IMR-90 (cell line): ENCODE results near the gene C1QTNF7. TPM values are rescaled to one million over a fixed set of nuclear protein-coding genes. Genes with fewer than 3 reads are reported as not detected.

ENCODE experiments used
- ATAC-seq: fragments of 200-7000 bp; cut with Tn5 transposase; 2 replicates; pipeline ENCODE4 v1.9.1; 2020; ENCODE audit warnings: low read depth, mild to moderate bottlenecking, moderate library complexity
- BruUV-seq: library from RNA; stranded (reverse); fragments of 400-500 nt; replicated peaks from 2 replicates; lab custom pipeline; 2021; lab: Mats Ljungman, UMichigan
- CTCF ChIA-PET: fragments of 300-600 bp; formaldehyde crosslinking; extraction: SDS; loops from one replicate; lab custom pipeline; 2021; ENCODE audit warnings: antibody characterized with exemption; lab: Yijun Ruan, JAX
- POLR2A ChIA-PET: fragments of 300-600 bp; sonication (Branson Sonifier 250); formaldehyde crosslinking; loops from one replicate; lab custom pipeline; 2022; ENCODE audit warnings: antibody characterized with exemption; ENCODE audit not compliant: unreplicated experiment; lab: Charles Lee
- DNase-seq: peaks from one replicate; pipeline ENCODE4 v3.0.0; 2013
- H2AFZ ChIP-seq: replicated peaks from 2 replicates; pipeline ENCODE3; 2013; ENCODE audit warnings: low read length, mild to moderate bottlenecking; ENCODE audit not compliant: poor library complexity
- H2AK5ac ChIP-seq: 2 replicates; pipeline ENCODE4 v1.6.1; 2013; ENCODE audit warnings: low read depth, low read length, inconsistent platforms
- H2AK9ac ChIP-seq: replicated peaks from 2 replicates; pipeline ENCODE3; 2013; ENCODE audit warnings: mild to moderate bottlenecking, low read depth, low read length, moderate library complexity; ENCODE audit not compliant: poor library complexity
- H2BK120ac ChIP-seq: 2 replicates; pipeline ENCODE4 v1.6.1; 2013; ENCODE audit warnings: low read depth, low read length, inconsistent platforms
- H2BK15ac ChIP-seq: 3 replicates; pipeline ENCODE4 v1.6.1; 2013; ENCODE audit warnings: low read depth, low read length, inconsistent platforms
- H2BK20ac ChIP-seq: 2 replicates; pipeline ENCODE4 v1.6.1; 2013; ENCODE audit warnings: low read depth, mild to moderate bottlenecking, inconsistent platforms, low read length, moderate library complexity
- H2BK5ac ChIP-seq: 2 replicates; pipeline ENCODE4 v1.6.1; 2013; ENCODE audit warnings: mild to moderate bottlenecking, low read depth, low read length, inconsistent platforms; ENCODE audit not compliant: poor library complexity, severe bottlenecking
- H3K14ac ChIP-seq: replicated peaks from 2 replicates; pipeline ENCODE4 v1.6.1; 2013; ENCODE audit warnings: low read depth, low read length, inconsistent platforms
- H3K18ac ChIP-seq: 2 replicates; pipeline ENCODE4 v1.6.1; 2013; ENCODE audit warnings: low read depth, low read length, control low read depth
- H3K23ac ChIP-seq: 2 replicates; pipeline ENCODE4 v1.6.1; 2013; ENCODE audit warnings: low read depth, low read length, inconsistent platforms
- H3K27ac ChIP-seq: 2 replicates; pipeline ENCODE4 v1.5.1; 2013; ENCODE audit warnings: mild to moderate bottlenecking, control low read depth, low read length; ENCODE audit not compliant: insufficient read depth
- H3K27me3 ChIP-seq: 2 replicates; pipeline ENCODE4 v1.6.1; 2013; ENCODE audit warnings: low read length; ENCODE audit not compliant: control insufficient read depth, insufficient read depth
- H3K36me3 ChIP-seq: 2 replicates; pipeline ENCODE4 v1.6.1; 2013; ENCODE audit warnings: low read length, mixed read lengths; ENCODE audit not compliant: control insufficient read depth, insufficient read depth
- H3K4ac ChIP-seq: 2 replicates; pipeline ENCODE4 v1.6.1; 2013; ENCODE audit warnings: low read depth, low read length, inconsistent platforms
- H3K4me1 ChIP-seq: 2 replicates; pipeline ENCODE4 v1.6.1; 2013; ENCODE audit warnings: low read length, mixed read lengths; ENCODE audit not compliant: control insufficient read depth, insufficient read depth
- H3K4me2 ChIP-seq: 2 replicates; pipeline ENCODE4 v1.6.1; 2013; ENCODE audit warnings: low read depth, mild to moderate bottlenecking, control low read depth, low read length, moderate library complexity
- H3K4me3 ChIP-seq: 2 replicates; pipeline ENCODE4 v1.5.1; 2013; ENCODE audit warnings: low read depth, mild to moderate bottlenecking, control low read depth, low read length, moderate library complexity; ENCODE audit not compliant: insufficient read depth
- H3K56ac ChIP-seq: 2 replicates; pipeline ENCODE4 v1.6.1; 2013; ENCODE audit warnings: low read length, inconsistent platforms; ENCODE audit not compliant: insufficient read depth; ENCODE audit errors: extremely low read depth
- H3K79me1 ChIP-seq, 2 experiments: 2 replicates each; pipeline ENCODE4 v1.6.1; 2013; ENCODE audit warnings: low read length in 2 of 2, inconsistent platforms in 1 of 2, low read depth in 1 of 2
- H3K9ac ChIP-seq: 2 replicates; pipeline ENCODE4 v1.6.1; 2013; ENCODE audit warnings: low read depth, low read length, control low read depth
- H3K9me1 ChIP-seq: 2 replicates; pipeline ENCODE4 v1.6.1; 2013; ENCODE audit warnings: low read length, inconsistent platforms; ENCODE audit not compliant: insufficient read depth
- H3K9me3 ChIP-seq: 2 replicates; pipeline ENCODE4 v1.6.1; 2013; ENCODE audit warnings: low read length; ENCODE audit not compliant: control insufficient read depth, insufficient read depth
- H4K20me1 ChIP-seq: 2 replicates; pipeline ENCODE4 v1.6.1; 2013; ENCODE audit warnings: low read length, inconsistent platforms; ENCODE audit not compliant: insufficient read depth
- H4K5ac ChIP-seq: 2 replicates; pipeline ENCODE4 v1.6.1; 2013; ENCODE audit warnings: mild to moderate bottlenecking, low read depth, low read length, control low read depth
- H4K8ac ChIP-seq, 2 experiments: 2 replicates each; pipeline ENCODE4 v1.6.1; 2013; ENCODE audit warnings: low read depth in 2 of 2, low read length in 2 of 2, control low read depth in 1 of 2, inconsistent platforms in 1 of 2
- H4K91ac ChIP-seq: 2 replicates; pipeline ENCODE4 v1.6.1; 2013; ENCODE audit warnings: low read depth, low read length, inconsistent platforms; ENCODE audit not compliant: insufficient read depth
- CEBPB ChIP-seq: IDR thresholded peaks from 2 replicates; pipeline ENCODE4 v1.6.1; 2012; ENCODE audit warnings: low read depth, low read length, improper control_type of control experiment
- CHD1 ChIP-seq: IDR thresholded peaks from 2 replicates; pipeline ENCODE4 v1.6.1; 2012; ENCODE audit warnings: low read depth, low read length, improper control_type of control experiment
- FOS ChIP-seq: fragments of 150-350 bp; IDR thresholded peaks from 2 replicates; pipeline ENCODE4 v1.6.1; 2016; ENCODE audit warnings: low read depth, low read length
- MAZ ChIP-seq: IDR thresholded peaks from 2 replicates; pipeline ENCODE4 v1.6.1; 2012; ENCODE audit warnings: low read depth, mild to moderate bottlenecking, low read length, improper control_type of control experiment, moderate library complexity, borderline replicate concordance
- MXI1 ChIP-seq: IDR thresholded peaks from 2 replicates; pipeline ENCODE4 v1.6.1; 2012; ENCODE audit warnings: low read depth, mild to moderate bottlenecking, low read length, moderate library complexity, borderline replicate concordance
- NFE2L2 ChIP-seq: fragments of 150-350 bp; IDR thresholded peaks from 2 replicates; pipeline ENCODE4 v1.6.1; 2016; ENCODE audit warnings: low read depth, mild to moderate bottlenecking, low read length
- POLR2A ChIP-seq: IDR thresholded peaks from 2 replicates; pipeline ENCODE4 v1.6.1; 2012; ENCODE audit warnings: mild to moderate bottlenecking, low read depth, low read length
- RAD21 ChIP-seq: IDR thresholded peaks from 2 replicates; pipeline ENCODE4 v1.6.1; 2012; ENCODE audit warnings: low read length, improper control_type of control experiment
- RCOR1 ChIP-seq: IDR thresholded peaks from 2 replicates; pipeline ENCODE4 v1.6.1; 2012; ENCODE audit warnings: mild to moderate bottlenecking, low read length, improper control_type of control experiment; ENCODE audit not compliant: insufficient replicate concordance
- RFX5 ChIP-seq: IDR thresholded peaks from 2 replicates; pipeline ENCODE4 v1.8.0; 2012; ENCODE audit warnings: low read depth, mild to moderate bottlenecking, low read length, moderate library complexity
- WGBS, 2 experiments: methylation state at CpG; one replicate each; pipeline versions ENCODE4 v1.1.5 to v1.1.7; 2013; ENCODE audit warnings: missing lambda C conversion rate in 2 of 2; ENCODE audit not compliant: insufficient read length in 1 of 2; ENCODE audit errors: extremely low coverage in 2 of 2; 5-methylcytosine and 5-hydroxymethylcytosine counted together
- dilution Hi-C: fragments of 300-500 bp; cut with HindIII; formaldehyde crosslinking; loops from one replicate; pipeline ENCODE4 v1.14.3; 2018; ENCODE audit warnings: low sequenced_read_pairs; ENCODE audit not compliant: unreplicated experiment
- in situ Hi-C: fragments of 300-500 bp; cut with MboI; formaldehyde crosslinking; loops from 3 replicates; pipeline ENCODE4 v1.14.3; 2019; ENCODE audit warnings: low sequenced_read_pairs, inconsistent platforms, mixed read lengths
- intact Hi-C: fragments of 100-400 bp; cut with micrococcal nuclease; formaldehyde crosslinking; loops from 2 replicates; pipeline ENCODE4 v1.10.0; 2022
- polyA plus RNA-seq, 3 experiments: library from polyadenylated mRNA; depleted of rRNA; stranded (reverse); fragments of >200 nt; gene quantifications; 2 replicates each; pipeline ENCODE4 v1.2.3, GENCODE V29; 2012; ENCODE audit warnings: low replicate concordance in 1 of 3
- total RNA-seq: library from RNA; depleted of rRNA; stranded (reverse); fragments of >200 nt; gene quantifications from 2 replicates; pipeline ENCODE4 v1.2.3, GENCODE V29; 2012
- TF ChIP-seq, protein P1 (sequence below): fragments of 150-350 bp; IDR thresholded peaks from 2 replicates; pipeline ENCODE4 v1.6.1; 2016; ENCODE audit warnings: low read depth, mild to moderate bottlenecking, low read length, moderate library complexity, borderline replicate concordance
- TF ChIP-seq, protein P2 (sequence below): fragments of 150-350 bp; IDR thresholded peaks from 2 replicates; pipeline ENCODE4 v1.6.1; 2017; ENCODE audit warnings: mild to moderate bottlenecking, antibody characterized with exemption, low read length, low read depth

C1QTNF7 gene
- total and polyA plus RNA-seq, 2 of the 4 experiments (the other 2 are of a cell fraction): 0.12 to 0.18 TPM

DNA sequence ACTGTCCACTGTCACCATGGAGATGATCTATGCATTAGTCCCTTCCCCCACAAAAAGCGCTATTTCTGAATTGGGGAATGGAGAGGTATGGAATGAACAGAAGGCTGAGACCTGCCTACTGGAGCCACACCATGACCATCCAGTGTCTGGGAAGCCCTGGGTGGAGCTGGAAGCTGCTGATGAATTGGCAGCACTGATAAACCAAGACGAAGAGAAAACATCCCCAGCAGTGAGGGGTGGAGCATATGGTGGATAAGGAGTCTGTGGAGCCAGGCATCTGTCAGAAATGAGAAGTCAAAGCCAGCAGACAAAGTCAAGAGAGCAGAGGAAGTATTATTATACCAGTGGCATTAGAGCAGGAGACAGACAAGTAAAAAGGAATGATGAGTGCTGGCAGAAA lies 55.0 kb downstream of the C1QTNF7 start:
- ATAC-seq: no peak
- Histone ChIP-seq H3K27ac (no peak overlapping the region), H4K8ac (no peak overlapping the region), H3K79me1 (peaks cover 9 to 26% of the 10 kb centered on the region in 2 experiments; a peak in 3 of 4 replicates), H2AK5ac (no peak overlapping the region), H4K5ac (no peak overlapping the region), H3K23ac (no peak overlapping the region), H3K9me3 (no peaks in the 10 kb centered on the region; the same call in 1 of the 2 replicates), H3K4me2 (no peak overlapping the region), H3K4me3 (no peak overlapping the region), H3K4ac (no peak overlapping the region), H3K9me1 (no peaks in the 10 kb centered on the region), H3K36me3 (peaks cover 10% of the 10 kb centered on the region; the same call in 1 of the 2 replicates), H2AK9ac (no peak overlapping the region), H2BK20ac (no peak overlapping the region), H3K18ac (no peak overlapping the region), H3K9ac (no peak overlapping the region), H4K20me1 (no peaks in the 10 kb centered on the region), H2BK120ac (no peak overlapping the region), H2BK15ac (no peak overlapping the region), H3K56ac (no peak overlapping the region), H3K14ac (no peak overlapping the region), H4K91ac (no peak overlapping the region), H3K27me3 (no peaks in the 10 kb centered on the region), H2BK5ac (no peak overlapping the region), H2AFZ (no peak overlapping the region), H3K4me1 (peaks cover 9% of the 10 kb centered on the region)
- CTCF ChIA-PET: no interaction called here
- in situ Hi-C loops: loop anchor here (25.0 kb wide), 1 partner anchor 729 kb away; no protein-coding TSS in a partner anchor
- TF ChIP-seq RCOR1 (no peak), MXI1 (no peak), NFE2L2 (no peak), RFX5 (no peak), CHD1 (no peak), POLR2A (no peak), RAD21 (no peak), FOS (no peak), CEBPB (no peak), MAZ (no peak)
- TF ChIP-seq, protein P1, sequence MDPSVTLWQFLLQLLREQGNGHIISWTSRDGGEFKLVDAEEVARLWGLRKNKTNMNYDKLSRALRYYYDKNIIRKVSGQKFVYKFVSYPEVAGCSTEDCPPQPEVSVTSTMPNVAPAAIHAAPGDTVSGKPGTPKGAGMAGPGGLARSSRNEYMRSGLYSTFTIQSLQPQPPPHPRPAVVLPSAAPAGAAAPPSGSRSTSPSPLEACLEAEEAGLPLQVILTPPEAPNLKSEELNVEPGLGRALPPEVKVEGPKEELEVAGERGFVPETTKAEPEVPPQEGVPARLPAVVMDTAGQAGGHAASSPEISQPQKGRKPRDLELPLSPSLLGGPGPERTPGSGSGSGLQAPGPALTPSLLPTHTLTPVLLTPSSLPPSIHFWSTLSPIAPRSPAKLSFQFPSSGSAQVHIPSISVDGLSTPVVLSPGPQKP: no peak
- TF ChIP-seq, protein P2, sequence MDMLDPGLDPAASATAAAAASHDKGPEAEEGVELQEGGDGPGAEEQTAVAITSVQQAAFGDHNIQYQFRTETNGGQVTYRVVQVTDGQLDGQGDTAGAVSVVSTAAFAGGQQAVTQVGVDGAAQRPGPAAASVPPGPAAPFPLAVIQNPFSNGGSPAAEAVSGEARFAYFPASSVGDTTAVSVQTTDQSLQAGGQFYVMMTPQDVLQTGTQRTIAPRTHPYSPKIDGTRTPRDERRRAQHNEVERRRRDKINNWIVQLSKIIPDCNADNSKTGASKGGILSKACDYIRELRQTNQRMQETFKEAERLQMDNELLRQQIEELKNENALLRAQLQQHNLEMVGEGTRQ: no peak
- BruUV-seq: no TSS peak
- intact Hi-C loops: no loop called here
- WGBS, 2 experiments: no CpG with 5 or more reads among the region's 2 CpGs
- dilution Hi-C loops: no loop called here
- POLR2A ChIA-PET: no interaction called here
- no peak for DNase-seq
